Vagina (tissue), 2 donors: Measurements from ENCODE around the gene ZBTB16.

Source experiments
- POLR2A ChIP-seq, 2 donors: fragments of 450-650 bp; IDR thresholded peaks; one replicate each; pipeline ENCODE4 v1.6.1; 2017; ENCODE audit warnings: antibody characterized with exemption in 2 of 2, mild to moderate bottlenecking in 2 of 2, moderate library complexity in 2 of 2
- POLR2AphosphoS5 ChIP-seq, 2 donors: sonication (generic); formaldehyde crosslinking; IDR thresholded peaks; one replicate each; pipeline ENCODE4 v1.9.0; 2017; ENCODE audit warnings: antibody characterized with exemption in 2 of 2, mild to moderate bottlenecking in 2 of 2, low read depth in 1 of 2; ENCODE audit not compliant: insufficient read depth in 1 of 2
- TF ChIP-seq, protein P1 (sequence below), 3 experiments: fragments of 450-650 bp in 2 of 3; fragments of 200-600 bp in 1 of 3; sonication (generic) in 1 of 3; IDR thresholded peaks; one replicate each; pipeline ENCODE4 v1.5.1; 2017 to 2019; ENCODE audit warnings: antibody characterized with exemption in 3 of 3, mild to moderate bottlenecking in 2 of 3, moderate library complexity in 2 of 3

DNA sequence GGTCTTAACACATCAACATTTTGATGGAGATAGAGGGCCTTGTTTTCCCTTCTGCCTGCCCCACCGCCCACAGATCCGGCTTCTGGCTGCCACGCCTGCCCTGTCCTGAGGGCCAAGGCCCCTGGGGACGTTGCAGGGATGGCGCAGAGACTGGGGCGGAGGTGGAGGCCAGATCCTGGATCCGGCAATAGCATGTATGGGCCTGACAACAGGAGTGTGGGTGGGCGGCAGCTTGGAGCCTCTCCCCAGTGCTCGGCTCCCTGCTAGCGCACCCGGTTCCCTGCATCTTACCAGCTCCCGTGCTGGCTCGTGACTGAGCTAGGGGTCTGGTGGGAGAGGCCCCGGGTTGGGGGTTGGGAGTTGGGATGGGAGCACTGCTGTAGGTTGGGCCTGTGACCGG is 95.6 kb downstream of the ZBTB16 start:
- TF ChIP-seq, protein P1, sequence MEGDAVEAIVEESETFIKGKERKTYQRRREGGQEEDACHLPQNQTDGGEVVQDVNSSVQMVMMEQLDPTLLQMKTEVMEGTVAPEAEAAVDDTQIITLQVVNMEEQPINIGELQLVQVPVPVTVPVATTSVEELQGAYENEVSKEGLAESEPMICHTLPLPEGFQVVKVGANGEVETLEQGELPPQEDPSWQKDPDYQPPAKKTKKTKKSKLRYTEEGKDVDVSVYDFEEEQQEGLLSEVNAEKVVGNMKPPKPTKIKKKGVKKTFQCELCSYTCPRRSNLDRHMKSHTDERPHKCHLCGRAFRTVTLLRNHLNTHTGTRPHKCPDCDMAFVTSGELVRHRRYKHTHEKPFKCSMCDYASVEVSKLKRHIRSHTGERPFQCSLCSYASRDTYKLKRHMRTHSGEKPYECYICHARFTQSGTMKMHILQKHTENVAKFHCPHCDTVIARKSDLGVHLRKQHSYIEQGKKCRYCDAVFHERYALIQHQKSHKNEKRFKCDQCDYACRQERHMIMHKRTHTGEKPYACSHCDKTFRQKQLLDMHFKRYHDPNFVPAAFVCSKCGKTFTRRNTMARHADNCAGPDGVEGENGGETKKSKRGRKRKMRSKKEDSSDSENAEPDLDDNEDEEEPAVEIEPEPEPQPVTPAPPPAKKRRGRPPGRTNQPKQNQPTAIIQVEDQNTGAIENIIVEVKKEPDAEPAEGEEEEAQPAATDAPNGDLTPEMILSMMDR (IDR thresholded peaks at IDR 0.05) = no peak
- TF ChIP-seq POLR2AphosphoS5 (IDR thresholded peaks at IDR 0.05; ENCODE audit: insufficient read depth in 1 of 2, low read depth in 1 of 2) (peak in 1 of 2 donors; percentile 35), POLR2A (IDR thresholded peaks at IDR 0.05) (no peak)
